ENCODE measurements around the gene IFNL1.

Gene IFNL1

GRCh38 chr19:39310558-39311311 lies 14.5 kb downstream of the IFNL1 start:
- DNase-seq (ENCODE audit: low read depth) = no peak
- H3K4me3 ChIP-seq (ENCODE audit: low read length) = no peak overlapping the region
- no peak for TF ChIP-seq CTCF (conservative IDR thresholded peaks at IDR 0.05; ENCODE audit: low read length)

- TF ChIP-seq CTCF (conservative IDR thresholded peaks at IDR 0.05; ENCODE audit: low read length) = no peak
- DNase-seq (ENCODE audit: low read depth) = no peak
- no peak overlapping the region for H3K4me3 ChIP-seq (ENCODE audit: low read length)
Measured at GRCh38 chr19:39314016-39314728, 18.0 kb downstream of the IFNL1 start.

GRCh38 chr19:39315933-39316332 lies 19.7 kb downstream of the IFNL1 start:
- no peak for TF ChIP-seq CTCF (conservative IDR thresholded peaks at IDR 0.05; ENCODE audit: low read length)
- no peak overlapping the region for H3K4me3 ChIP-seq (ENCODE audit: low read length)
- DNase-seq (ENCODE audit: low read depth) = no peak

- no peak for DNase-seq (ENCODE audit: low read depth)
- no peak for TF ChIP-seq CTCF (conservative IDR thresholded peaks at IDR 0.05; ENCODE audit: low read length)
- H3K4me3 ChIP-seq (ENCODE audit: low read length) = no peak overlapping the region
Measured at GRCh38 chr19:39316627-39317321, 20.6 kb downstream of the IFNL1 start.

- TF ChIP-seq CTCF (conservative IDR thresholded peaks at IDR 0.05; ENCODE audit: low read length) = no peak
- DNase-seq (ENCODE audit: low read depth) = no peak
- no peak overlapping the region for H3K4me3 ChIP-seq (ENCODE audit: low read length)
Measured at GRCh38 chr19:39317476-39317875, 21.3 kb downstream of the IFNL1 start.

- no peak overlapping the region for H3K4me3 ChIP-seq (ENCODE audit: low read length)
- TF ChIP-seq CTCF (conservative IDR thresholded peaks at IDR 0.05; ENCODE audit: low read length) = no peak
- no peak for DNase-seq (ENCODE audit: low read depth)
Measured at GRCh38 chr19:39318071-39318470, 21.9 kb downstream of the IFNL1 start.
